Smooth muscle cell (in vitro differentiated cells): ENCODE results near the gene ERVH48-1. TPM values are rescaled to one million over a fixed set of nuclear protein-coding genes. Genes with fewer than 3 reads are reported as not detected.
A peak's percentile ranks its signal among the peaks of the same experiment; 100 is the strongest.
"Not testable (repeated sequence)": the region's sequence is repeated elsewhere in the genome, so short reads cannot be mapped to it uniquely, and the experiment has no call there.

ENCODE experiments used
- DNase-seq: peaks from one replicate; lab custom pipeline; 2025; ENCODE audit not compliant: unreplicated experiment; lab: John Stamatoyannopoulos, UW
- H2AFZ ChIP-seq: fragments of 200-600 bp; sonication (generic); 2 replicates; pipeline ENCODE4 v1.6.0; 2016; ENCODE audit warnings: antibody characterized with exemption, low read depth, mild to moderate bottlenecking
- H3F3A ChIP-seq: fragments of 200-600 bp; sonication (generic); 2 replicates; pipeline ENCODE4 v1.6.0; 2017; ENCODE audit warnings: antibody characterized with exemption, low read depth
- H3K27ac ChIP-seq: fragments of 200-600 bp; sonication (generic); 2 replicates; pipeline ENCODE4 v1.5.1; 2016; ENCODE audit warnings: low read depth, mild to moderate bottlenecking
- H3K27me3 ChIP-seq: fragments of 200-600 bp; sonication (generic); 2 replicates; pipeline ENCODE4 v1.6.1; 2016; ENCODE audit warnings: low read depth, mild to moderate bottlenecking
- H3K36me3 ChIP-seq: fragments of 200-600 bp; sonication (generic); 2 replicates; pipeline ENCODE4 v1.5.1; 2016; ENCODE audit warnings: low read depth
- H3K4me1 ChIP-seq: fragments of 200-600 bp; sonication (generic); 2 replicates; pipeline ENCODE4 v1.5.1; 2016; ENCODE audit warnings: low read depth
- H3K4me2 ChIP-seq: fragments of 200-600 bp; sonication (generic); 2 replicates; pipeline ENCODE4 v1.6.0; 2016; ENCODE audit warnings: mild to moderate bottlenecking
- H3K4me3 ChIP-seq: fragments of 200-600 bp; sonication (generic); 2 replicates; pipeline ENCODE4 v1.5.1; 2016; ENCODE audit warnings: mild to moderate bottlenecking
- H3K79me2 ChIP-seq: fragments of 200-600 bp; sonication (generic); 2 replicates; pipeline ENCODE4 v1.6.0; 2016; ENCODE audit warnings: low read depth, mild to moderate bottlenecking
- H3K9ac ChIP-seq: fragments of 200-600 bp; sonication (generic); 2 replicates; pipeline ENCODE4 v1.6.0; 2016; ENCODE audit warnings: low read depth
- H3K9me3 ChIP-seq: fragments of 200-600 bp; sonication (generic); replicated peaks from 2 replicates; pipeline ENCODE4 v1.5.1; 2016; ENCODE audit warnings: low read depth
- H4K20me1 ChIP-seq: fragments of 200-600 bp; sonication (generic); 2 replicates; pipeline ENCODE4 v1.6.0; 2016; ENCODE audit warnings: low read depth
- WGBS: methylation state at CpG from one replicate; pipeline ENCODE4 v1.1.7; 2016; ENCODE audit warnings: low lambda C conversion rate; 5-methylcytosine and 5-hydroxymethylcytosine counted together
- polyA plus RNA-seq: library from polyadenylated mRNA; unstranded; fragments of >200 nt; fragmentation: Nextera tagmentation; extraction: Ambion mirVana; gene quantifications from 2 replicates; pipeline ENCODE4 v1.2.1, GENCODE V29; 2016
- total RNA-seq: library from RNA; depleted of rRNA; stranded (reverse); fragments of >200 nt; gene quantifications from 2 replicates; pipeline ENCODE4 v1.2.3, GENCODE V29; 2014
- TF ChIP-seq, protein P1 (sequence below): fragments of 200-600 bp; sonication (generic); IDR thresholded peaks from 2 replicates; pipeline ENCODE4 v1.5.1; 2017; ENCODE audit warnings: borderline replicate concordance, mild to moderate bottlenecking, antibody characterized with exemption; ENCODE audit not compliant: insufficient read depth, poor library complexity, severe bottlenecking

Gene ERVH48-1
- total and polyA plus RNA-seq, 2 experiments from 2014 or later, result 6.8 to 7.6 TPM

GRCh38 chr21:42931560-42932235 is 6.3 kb upstream of the ERVH48-1 start:
- 41% methylated on average over 13 of the region's 13 CpGs for WGBS
- Histone ChIP-seq H3K4me1 (no peaks in the 10 kb centered on the region), H3K36me3 (no peaks in the 10 kb centered on the region), H3K27ac (peak overlapping the region; percentile 65), H2AFZ (no peak overlapping the region), H3K79me2 (no peaks in the 10 kb centered on the region), H3K9me3 (no peaks in the 10 kb centered on the region), H3F3A (no peaks in the 10 kb centered on the region), H3K4me3 (no peak overlapping the region), H3K9ac (no peak overlapping the region), H3K4me2 (no peak overlapping the region), H4K20me1 (no peaks in the 10 kb centered on the region), H3K27me3 (no peaks in the 10 kb centered on the region)
- TF ChIP-seq, protein P1, sequence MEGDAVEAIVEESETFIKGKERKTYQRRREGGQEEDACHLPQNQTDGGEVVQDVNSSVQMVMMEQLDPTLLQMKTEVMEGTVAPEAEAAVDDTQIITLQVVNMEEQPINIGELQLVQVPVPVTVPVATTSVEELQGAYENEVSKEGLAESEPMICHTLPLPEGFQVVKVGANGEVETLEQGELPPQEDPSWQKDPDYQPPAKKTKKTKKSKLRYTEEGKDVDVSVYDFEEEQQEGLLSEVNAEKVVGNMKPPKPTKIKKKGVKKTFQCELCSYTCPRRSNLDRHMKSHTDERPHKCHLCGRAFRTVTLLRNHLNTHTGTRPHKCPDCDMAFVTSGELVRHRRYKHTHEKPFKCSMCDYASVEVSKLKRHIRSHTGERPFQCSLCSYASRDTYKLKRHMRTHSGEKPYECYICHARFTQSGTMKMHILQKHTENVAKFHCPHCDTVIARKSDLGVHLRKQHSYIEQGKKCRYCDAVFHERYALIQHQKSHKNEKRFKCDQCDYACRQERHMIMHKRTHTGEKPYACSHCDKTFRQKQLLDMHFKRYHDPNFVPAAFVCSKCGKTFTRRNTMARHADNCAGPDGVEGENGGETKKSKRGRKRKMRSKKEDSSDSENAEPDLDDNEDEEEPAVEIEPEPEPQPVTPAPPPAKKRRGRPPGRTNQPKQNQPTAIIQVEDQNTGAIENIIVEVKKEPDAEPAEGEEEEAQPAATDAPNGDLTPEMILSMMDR, result no peak
- DNase-seq, result no peak

GRCh38 chr21:42929969-42930368 is 4.5 kb upstream of the ERVH48-1 start:
- no peak overlapping the region for H3K27ac ChIP-seq
- TF ChIP-seq, protein P1, result no peak
- WGBS, result 74% methylated on average over 3 of the region's 3 CpGs
- no peaks in the 10 kb centered on the region for H4K20me1 ChIP-seq
- DNase-seq, result no peak
- H3K27me3 ChIP-seq, result no peaks in the 10 kb centered on the region
- H3K9ac ChIP-seq, result no peak overlapping the region
- no peaks in the 10 kb centered on the region for H3F3A ChIP-seq
- no peak overlapping the region for H3K4me3 ChIP-seq
- no peaks in the 10 kb centered on the region for H3K9me3 ChIP-seq
- no peaks in the 10 kb centered on the region for H3K79me2 ChIP-seq
- no peaks in the 10 kb centered on the region for H3K4me1 ChIP-seq
- no peaks in the 10 kb centered on the region for H3K36me3 ChIP-seq
- H3K4me2 ChIP-seq, result no peak overlapping the region
- H2AFZ ChIP-seq, result no peak overlapping the region

- H4K20me1 ChIP-seq, DNase-seq, H3K27me3 ChIP-seq, H3K4me1 ChIP-seq, H3K36me3 ChIP-seq, H3K4me2 ChIP-seq, H3K79me2 ChIP-seq, H2AFZ ChIP-seq, H3F3A ChIP-seq, H3K4me3 ChIP-seq, H3K9ac ChIP-seq, H3K9me3 ChIP-seq: not testable (repeated sequence)
- WGBS, result 87% methylated on average over 20 of the region's 23 CpGs
- H3K27ac ChIP-seq, result peak overlapping the region; percentile 27
These were observed 2.2 kb upstream of the ERVH48-1 start for GRCh38 chr21:42927474-42928200.

GRCh38 chr21:42924433-42924751 is 1.0 kb downstream of the ERVH48-1 start:
- WGBS, result 52% methylated on average over 6 of the region's 6 CpGs
- H3K4me3 ChIP-seq, result peak overlapping the region; percentile 20

More at GRCh38 chr21:42924433-42924751, 1.0 kb downstream of the ERVH48-1 start:
- no peaks in the 10 kb centered on the region for H3K79me2 ChIP-seq
- H3K27me3 ChIP-seq, result no peaks in the 10 kb centered on the region
- H2AFZ ChIP-seq, result no peak overlapping the region
- peak overlapping the region; percentile 75 for H3K4me2 ChIP-seq
- H3K27ac ChIP-seq, result no peak overlapping the region
- TF ChIP-seq, protein P1, result no peak
- no peaks in the 10 kb centered on the region for H3K36me3 ChIP-seq
- no peak overlapping the region for H3K9ac ChIP-seq
- no peaks in the 10 kb centered on the region for H3F3A ChIP-seq
- no peak for DNase-seq
- H3K4me1 ChIP-seq, result peaks cover 6% of the 10 kb centered on the region
- no peaks in the 10 kb centered on the region for H4K20me1 ChIP-seq
- no peaks in the 10 kb centered on the region for H3K9me3 ChIP-seq
